ENCODE results near the gene NBPF26.
"Not testable (repeated sequence)": the region's sequence is repeated elsewhere in the genome, so short reads cannot be mapped to it uniquely, and the experiment has no call there.

NBPF26 gene

DNA sequence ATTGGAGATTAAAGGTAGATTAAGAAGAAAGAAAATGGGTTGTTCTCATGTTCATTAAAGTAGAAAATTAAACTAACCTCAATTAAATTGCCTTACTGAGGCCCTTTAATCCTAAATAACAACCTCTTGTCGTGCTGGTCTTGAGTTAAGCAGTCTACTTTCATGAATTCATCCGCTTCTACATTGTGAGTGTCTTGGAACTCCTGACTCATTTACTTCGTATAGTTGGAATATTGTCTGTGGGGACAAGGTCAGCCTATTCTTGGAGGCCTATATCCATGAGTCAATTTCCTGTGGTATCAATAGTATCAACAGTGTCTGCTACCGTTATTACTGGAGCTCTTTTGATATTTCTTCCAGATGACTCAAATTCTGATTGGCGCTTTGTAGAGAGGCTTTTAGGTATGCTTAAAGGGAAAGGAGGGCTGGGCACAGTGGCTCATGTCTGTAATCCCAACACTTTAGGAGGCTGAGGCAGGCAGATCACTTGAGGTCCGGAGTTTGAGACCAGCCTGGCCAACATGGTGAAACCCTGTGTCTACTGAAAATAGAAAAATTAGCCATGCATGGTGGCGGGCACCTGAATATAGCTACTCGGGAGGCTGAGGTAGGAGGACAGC lies 136.0 kb downstream of the NBPF26 start:
- not testable (repeated sequence) for DNase-seq

DNA sequence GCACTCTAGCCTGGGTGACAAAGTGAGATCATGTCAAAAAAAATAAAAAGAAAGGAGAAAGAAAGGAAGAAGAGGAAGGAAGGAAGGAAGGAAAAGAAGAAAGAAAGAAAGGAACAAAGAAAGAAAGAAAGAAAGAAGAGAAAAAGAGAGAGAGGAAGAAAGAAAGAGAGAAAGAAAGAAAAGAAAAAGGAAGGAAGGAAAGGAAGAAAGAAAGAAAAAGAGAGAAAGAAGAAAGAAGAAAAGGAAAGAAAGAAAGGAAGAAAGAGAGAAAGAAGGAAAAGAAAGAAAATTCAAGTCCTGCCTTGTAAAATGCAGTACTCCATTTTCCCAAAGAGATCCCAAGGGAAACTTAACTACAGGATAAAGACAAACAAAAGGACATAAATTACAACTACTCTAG lies 154.5 kb downstream of the NBPF26 start:
- not testable (repeated sequence) for DNase-seq

DNA sequence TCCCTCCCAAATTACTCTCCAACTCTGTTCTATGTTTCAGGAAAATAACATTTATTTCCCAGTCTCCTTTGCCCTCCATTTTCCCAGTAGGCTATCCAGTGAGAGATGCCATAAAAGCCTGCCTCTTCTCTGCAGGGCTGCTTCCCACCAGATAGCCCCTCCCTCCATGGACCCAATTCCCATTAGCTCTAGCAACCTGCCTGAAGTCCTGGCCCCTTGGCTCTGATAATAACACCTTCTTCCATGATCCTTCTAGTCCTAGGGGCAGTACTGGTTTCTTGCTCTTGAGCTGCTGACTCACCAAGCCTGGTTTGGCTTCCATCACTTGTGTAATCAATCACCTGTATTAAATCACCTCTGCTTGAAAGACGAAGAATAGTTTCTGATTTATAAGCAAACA lies 156.3 kb downstream of the NBPF26 start:
- peak; percentile 45 for DNase-seq

DNA sequence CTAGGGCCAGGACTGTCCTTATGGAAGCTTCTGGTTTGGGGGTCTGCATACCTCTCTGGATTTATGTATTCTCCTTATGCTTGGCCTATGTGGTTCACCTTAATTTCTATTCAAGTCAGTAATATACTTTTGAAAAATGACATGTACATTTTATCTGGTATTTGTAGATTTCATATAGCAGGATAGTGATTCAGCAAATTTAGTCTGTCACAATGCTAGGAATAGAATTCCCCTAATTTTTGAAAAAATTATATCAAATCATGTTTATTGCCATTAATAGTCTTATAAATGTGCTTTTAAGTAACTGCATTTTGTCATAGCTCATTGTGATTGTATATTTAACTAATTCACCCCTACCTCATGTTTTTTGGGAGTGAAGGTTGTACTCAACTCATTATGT lies 158.2 kb downstream of the NBPF26 start:
- not testable (repeated sequence) for DNase-seq
